ENCODE measurements around the gene MCF2L.

MCF2L gene

GRCh38 chr13:113006660-113007059 is 37.6 kb downstream of the MCF2L start:
- Histone ChIP-seq H3K4me1 (ENCODE audit: control insufficient read depth, low read depth, low read length) (no peaks in the 10 kb centered on the region), H3K9ac (ENCODE audit: low read length) (no peak overlapping the region), H3K4me3 (ENCODE audit: low read length) (no peak overlapping the region), H3K27ac (ENCODE audit: low read length) (no peak overlapping the region), H3K27me3 (ENCODE audit: control insufficient read depth, insufficient read depth, low read length) (no peaks in the 10 kb centered on the region), H3K9me3 (ENCODE audit: control insufficient read depth, low read depth, low read length) (no peaks in the 10 kb centered on the region), H3K36me3 (ENCODE audit: control insufficient read depth, low read depth, low read length) (no peaks in the 10 kb centered on the region)

- Histone ChIP-seq H3K27me3 (ENCODE audit: control insufficient read depth, insufficient read depth, low read length) (no peaks in the 10 kb centered on the region), H3K9me3 (ENCODE audit: control insufficient read depth, low read depth, low read length) (no peaks in the 10 kb centered on the region), H3K4me1 (ENCODE audit: control insufficient read depth, low read depth, low read length) (no peaks in the 10 kb centered on the region), H3K4me3 (ENCODE audit: low read length) (no peak overlapping the region), H3K36me3 (ENCODE audit: control insufficient read depth, low read depth, low read length) (no peaks in the 10 kb centered on the region), H3K9ac (ENCODE audit: low read length) (no peak overlapping the region), H3K27ac (ENCODE audit: low read length) (no peak overlapping the region)
Observed at GRCh38 chr13:113008851-113009250, 39.8 kb downstream of the MCF2L start.

GRCh38 chr13:113009743-113010509 is 40.9 kb downstream of the MCF2L start:
- H3K9me3 ChIP-seq (ENCODE audit: control insufficient read depth, low read depth, low read length) = no peaks in the 10 kb centered on the region
- H3K27ac ChIP-seq (ENCODE audit: low read length) = no peak overlapping the region
- H3K4me3 ChIP-seq (ENCODE audit: low read length) = no peak overlapping the region
- H3K27me3 ChIP-seq (ENCODE audit: control insufficient read depth, insufficient read depth, low read length) = no peaks in the 10 kb centered on the region
- H3K4me1 ChIP-seq (ENCODE audit: control insufficient read depth, low read depth, low read length) = no peaks in the 10 kb centered on the region
- H3K9ac ChIP-seq (ENCODE audit: low read length) = no peak overlapping the region
- no peaks in the 10 kb centered on the region for H3K36me3 ChIP-seq (ENCODE audit: control insufficient read depth, low read depth, low read length)

GRCh38 chr13:113010510-113010865 is 41.5 kb downstream of the MCF2L start:
- Histone ChIP-seq H3K4me1 (ENCODE audit: control insufficient read depth, low read depth, low read length) (no peaks in the 10 kb centered on the region), H3K9me3 (ENCODE audit: control insufficient read depth, low read depth, low read length) (no peaks in the 10 kb centered on the region), H3K36me3 (ENCODE audit: control insufficient read depth, low read depth, low read length) (no peaks in the 10 kb centered on the region), H3K27me3 (ENCODE audit: control insufficient read depth, insufficient read depth, low read length) (no peaks in the 10 kb centered on the region), H3K9ac (ENCODE audit: low read length) (no peak overlapping the region), H3K4me3 (ENCODE audit: low read length) (no peak overlapping the region), H3K27ac (ENCODE audit: low read length) (no peak overlapping the region)

- H3K4me1 ChIP-seq (ENCODE audit: control insufficient read depth, low read depth, low read length) = no peaks in the 10 kb centered on the region
- no peak overlapping the region for H3K9ac ChIP-seq (ENCODE audit: low read length)
- H3K27ac ChIP-seq (ENCODE audit: low read length) = no peak overlapping the region
- no peaks in the 10 kb centered on the region for H3K9me3 ChIP-seq (ENCODE audit: control insufficient read depth, low read depth, low read length)
- no peaks in the 10 kb centered on the region for H3K27me3 ChIP-seq (ENCODE audit: control insufficient read depth, insufficient read depth, low read length)
- H3K36me3 ChIP-seq (ENCODE audit: control insufficient read depth, low read depth, low read length) = no peaks in the 10 kb centered on the region
- no peak overlapping the region for H3K4me3 ChIP-seq (ENCODE audit: low read length)
Observed at GRCh38 chr13:113013303-113013702, 44.3 kb downstream of the MCF2L start.

- Histone ChIP-seq H3K27me3 (ENCODE audit: control insufficient read depth, insufficient read depth, low read length) (no peaks in the 10 kb centered on the region), H3K36me3 (ENCODE audit: control insufficient read depth, low read depth, low read length) (no peaks in the 10 kb centered on the region), H3K4me1 (ENCODE audit: control insufficient read depth, low read depth, low read length) (no peaks in the 10 kb centered on the region), H3K9me3 (ENCODE audit: control insufficient read depth, low read depth, low read length) (no peaks in the 10 kb centered on the region), H3K9ac (ENCODE audit: low read length) (no peak overlapping the region), H3K27ac (ENCODE audit: low read length) (no peak overlapping the region), H3K4me3 (ENCODE audit: low read length) (no peak overlapping the region)
Observed at GRCh38 chr13:113013878-113014751, 45.1 kb downstream of the MCF2L start.

- no peaks in the 10 kb centered on the region for H3K4me1 ChIP-seq (ENCODE audit: control insufficient read depth, low read depth, low read length)
- no peaks in the 10 kb centered on the region for H3K27me3 ChIP-seq (ENCODE audit: control insufficient read depth, insufficient read depth, low read length)
- no peak overlapping the region for H3K27ac ChIP-seq (ENCODE audit: low read length)
- no peak overlapping the region for H3K4me3 ChIP-seq (ENCODE audit: low read length)
- H3K36me3 ChIP-seq (ENCODE audit: control insufficient read depth, low read depth, low read length) = no peaks in the 10 kb centered on the region
- no peaks in the 10 kb centered on the region for H3K9me3 ChIP-seq (ENCODE audit: control insufficient read depth, low read depth, low read length)
- H3K9ac ChIP-seq (ENCODE audit: low read length) = no peak overlapping the region
Observed at GRCh38 chr13:113014752-113015745, 46.0 kb downstream of the MCF2L start.

GRCh38 chr13:113015826-113016525 is 47.0 kb downstream of the MCF2L start:
- Histone ChIP-seq H3K4me1 (ENCODE audit: control insufficient read depth, low read depth, low read length) (no peaks in the 10 kb centered on the region), H3K27me3 (ENCODE audit: control insufficient read depth, insufficient read depth, low read length) (no peaks in the 10 kb centered on the region), H3K9ac (ENCODE audit: low read length) (no peak overlapping the region), H3K9me3 (ENCODE audit: control insufficient read depth, low read depth, low read length) (no peaks in the 10 kb centered on the region), H3K27ac (ENCODE audit: low read length) (no peak overlapping the region), H3K4me3 (ENCODE audit: low read length) (no peak overlapping the region), H3K36me3 (ENCODE audit: control insufficient read depth, low read depth, low read length) (no peaks in the 10 kb centered on the region)

GRCh38 chr13:113016526-113017295 is 47.7 kb downstream of the MCF2L start:
- Histone ChIP-seq H3K9ac (ENCODE audit: low read length) (no peak overlapping the region), H3K4me1 (ENCODE audit: control insufficient read depth, low read depth, low read length) (no peaks in the 10 kb centered on the region), H3K36me3 (ENCODE audit: control insufficient read depth, low read depth, low read length) (no peaks in the 10 kb centered on the region), H3K27me3 (ENCODE audit: control insufficient read depth, insufficient read depth, low read length) (no peaks in the 10 kb centered on the region), H3K9me3 (ENCODE audit: control insufficient read depth, low read depth, low read length) (no peaks in the 10 kb centered on the region), H3K4me3 (ENCODE audit: low read length) (no peak overlapping the region), H3K27ac (ENCODE audit: low read length) (no peak overlapping the region)

- H3K27me3 ChIP-seq (ENCODE audit: control insufficient read depth, insufficient read depth, low read length) = no peaks in the 10 kb centered on the region
- H3K4me3 ChIP-seq (ENCODE audit: low read length) = no peak overlapping the region
- H3K27ac ChIP-seq (ENCODE audit: low read length) = no peak overlapping the region
- no peak overlapping the region for H3K9ac ChIP-seq (ENCODE audit: low read length)
- H3K36me3 ChIP-seq (ENCODE audit: control insufficient read depth, low read depth, low read length) = no peaks in the 10 kb centered on the region
- no peaks in the 10 kb centered on the region for H3K9me3 ChIP-seq (ENCODE audit: control insufficient read depth, low read depth, low read length)
- peaks cover 3% of the 10 kb centered on the region for H3K4me1 ChIP-seq (ENCODE audit: control insufficient read depth, low read depth, low read length)
Observed at GRCh38 chr13:113017506-113018215, 48.6 kb downstream of the MCF2L start.

All from iPS-18a (cell line).